HFFc6 (cell line): ENCODE data around the gene ELMOD1. TPM values are rescaled to one million over a fixed set of nuclear protein-coding genes. Genes with fewer than 3 reads are reported as not detected.

Source experiments
- DNase-seq: peaks from one replicate; pipeline ENCODE4 v3.0.0-alpha.2; 2018
- H3K27ac Mint-ChIP-seq: 2 replicates; pipeline ENCODE4 v1.8.0; 2020; ENCODE audit warnings: mild to moderate bottlenecking, mixed read lengths
- H3K27me3 Mint-ChIP-seq: 2 replicates; pipeline ENCODE4 v1.8.0; 2021; ENCODE audit warnings: mild to moderate bottlenecking, moderate library complexity, mixed read lengths; ENCODE audit not compliant: insufficient read depth
- H3K36me3 Mint-ChIP-seq: 2 replicates; pipeline ENCODE4 v1.8.0; 2021; ENCODE audit warnings: low read depth, mixed read lengths
- H3K4me1 Mint-ChIP-seq: 2 replicates; pipeline ENCODE4 v1.8.0; 2020; ENCODE audit warnings: low read depth, mixed read lengths
- H3K4me3 Mint-ChIP-seq: 2 replicates; pipeline ENCODE4 v1.8.0; 2020; ENCODE audit warnings: mild to moderate bottlenecking, moderate library complexity, mixed read lengths
- H3K9me3 Mint-ChIP-seq: 2 replicates; pipeline ENCODE4 v1.8.0; 2020; ENCODE audit warnings: mild to moderate bottlenecking, mixed read lengths
- CTCF ChIP-seq: fragments of 200-600 bp; sonication (generic); IDR thresholded peaks from 2 replicates; pipeline ENCODE4 v1.5.0; 2021; ENCODE audit warnings: antibody characterized with exemption, mild to moderate bottlenecking
- total RNA-seq, 6 experiments: library from RNA; stranded (reverse); fragmentation: NEBNext Ultra II Directional; extraction: Animal tissue kit (Norgen Biotek cat#: 25700); gene quantifications; 2 replicates in 1 of 6; 3 replicates in 5 of 6; pipeline ENCODE4 v1.2.3, GENCODE V29; 2021

The ELMOD1 gene
- total RNA-seq, 6 experiments from 2014 or later = 0.19 to 0.30 (median 0.24) TPM

- no peaks in the 10 kb centered on the region for H3K9me3 Mint-ChIP-seq
- H3K27ac Mint-ChIP-seq = no peak overlapping the region
- H3K4me1 Mint-ChIP-seq = no peaks in the 10 kb centered on the region
- DNase-seq = no peak
- peaks cover 4% of the 10 kb centered on the region; the same call in 1 of the 2 replicates for H3K27me3 Mint-ChIP-seq
- H3K4me3 Mint-ChIP-seq = no peak overlapping the region
- TF ChIP-seq CTCF = no peak
- H3K36me3 Mint-ChIP-seq = no peaks in the 10 kb centered on the region
These were observed 21.5 kb downstream of the ELMOD1 start for GRCh38 chr11:107612445-107612844.

GRCh38 chr11:107619926-107620325, 29.0 kb downstream of the ELMOD1 start:
- TF ChIP-seq CTCF = no peak
- Mint-ChIP-seq H3K4me3 (no peak overlapping the region), H3K4me1 (no peaks in the 10 kb centered on the region), H3K27me3 (peaks cover 21% of the 10 kb centered on the region), H3K27ac (no peak overlapping the region), H3K9me3 (no peaks in the 10 kb centered on the region), H3K36me3 (no peaks in the 10 kb centered on the region)
- no peak for DNase-seq

- Mint-ChIP-seq H3K36me3 (no peaks in the 10 kb centered on the region), H3K9me3 (no peaks in the 10 kb centered on the region), H3K4me1 (no peaks in the 10 kb centered on the region), H3K27me3 (peaks cover 26% of the 10 kb centered on the region), H3K4me3 (no peak overlapping the region), H3K27ac (no peak overlapping the region)
- no peak for TF ChIP-seq CTCF
- no peak for DNase-seq
These were observed 30.1 kb downstream of the ELMOD1 start for GRCh38 chr11:107621081-107621480.

DNA sequence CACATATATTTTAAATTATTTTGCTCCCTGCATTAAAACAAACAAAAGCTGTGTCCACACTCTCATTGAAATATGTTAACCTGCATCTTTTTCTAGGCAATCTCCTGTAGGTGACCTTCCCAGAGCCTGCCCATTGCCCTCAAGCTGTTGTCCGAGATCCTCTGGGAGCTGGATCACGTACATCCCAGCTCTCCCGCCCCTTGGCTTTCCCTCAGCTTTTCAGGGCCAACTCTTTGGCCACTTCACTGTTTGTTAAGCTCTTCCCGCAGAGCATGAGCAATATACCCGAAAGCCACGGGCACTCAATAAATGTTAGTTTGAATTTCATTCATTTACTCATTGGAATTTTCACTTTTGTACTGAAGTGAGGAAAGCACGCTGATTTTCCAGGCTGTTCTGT, 32.2 kb downstream of the ELMOD1 start:
- H3K9me3 Mint-ChIP-seq = no peaks in the 10 kb centered on the region
- TF ChIP-seq CTCF = no peak
- H3K4me1 Mint-ChIP-seq = no peaks in the 10 kb centered on the region
- no peaks in the 10 kb centered on the region for H3K36me3 Mint-ChIP-seq
- DNase-seq = no peak
- no peak overlapping the region for H3K4me3 Mint-ChIP-seq
- no peak overlapping the region for H3K27ac Mint-ChIP-seq
- peaks cover 33% of the 10 kb centered on the region for H3K27me3 Mint-ChIP-seq

DNA sequence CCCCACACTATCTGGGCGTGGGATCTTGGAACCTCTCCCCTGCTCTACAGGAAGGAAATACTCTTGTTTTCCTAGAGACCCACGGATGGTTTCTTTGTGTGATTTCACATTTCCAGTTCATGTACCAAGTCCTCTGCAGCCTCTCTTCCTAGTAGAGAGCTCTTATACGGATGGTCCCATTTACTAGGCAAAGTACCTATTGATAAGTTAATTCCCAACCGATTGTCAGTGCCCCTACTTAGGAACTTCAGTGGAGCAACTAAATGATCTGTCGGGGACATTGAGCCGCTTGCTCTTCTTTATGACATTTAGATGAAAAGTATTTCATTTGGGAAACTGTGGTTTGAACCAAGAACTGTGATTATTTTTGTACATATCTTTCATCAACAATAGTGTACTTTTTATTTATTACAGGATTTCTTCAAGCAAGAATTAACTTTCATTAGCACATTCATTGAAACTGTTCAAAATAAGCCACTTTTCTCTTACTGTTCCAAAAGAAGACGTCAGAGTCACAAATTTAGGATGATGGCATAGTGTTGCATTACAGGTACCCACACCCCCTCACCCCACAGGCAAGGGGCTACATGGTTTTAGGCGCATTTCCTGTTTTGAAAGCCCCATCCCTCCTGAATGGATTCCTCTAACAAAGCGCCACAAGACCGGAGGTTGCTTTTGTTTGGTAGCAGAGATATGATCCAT, 34.2 kb downstream of the ELMOD1 start:
- no peaks in the 10 kb centered on the region for H3K9me3 Mint-ChIP-seq
- no peak overlapping the region for H3K27ac Mint-ChIP-seq
- H3K27me3 Mint-ChIP-seq = peaks cover 24% of the 10 kb centered on the region
- no peak overlapping the region for H3K4me3 Mint-ChIP-seq
- H3K4me1 Mint-ChIP-seq = no peaks in the 10 kb centered on the region
- DNase-seq = no peak
- no peak for TF ChIP-seq CTCF
- H3K36me3 Mint-ChIP-seq = no peaks in the 10 kb centered on the region

- no peak for TF ChIP-seq CTCF
- no peaks in the 10 kb centered on the region for H3K4me1 Mint-ChIP-seq
- H3K9me3 Mint-ChIP-seq = no peaks in the 10 kb centered on the region
- no peak overlapping the region for H3K27ac Mint-ChIP-seq
- DNase-seq = no peak
- peaks cover 27% of the 10 kb centered on the region for H3K27me3 Mint-ChIP-seq
- no peak overlapping the region for H3K4me3 Mint-ChIP-seq
- no peaks in the 10 kb centered on the region for H3K36me3 Mint-ChIP-seq
These were observed 34.7 kb downstream of the ELMOD1 start for GRCh38 chr11:107625685-107625989.
